IPS-NIHi7 (cell line): ENCODE data around the gene MGAT4B.

Experiments used
- DNase-seq: peaks from one replicate; pipeline ENCODE4 v3.0.0; 2012; ENCODE audit warnings: mixed read lengths; ENCODE audit errors: extremely low spot score

MGAT4B gene

GRCh38 chr5:179825655-179826182 is 19.1 kb upstream of the MGAT4B start:
- no peak for DNase-seq

- DNase-seq: no peak
Measured at GRCh38 chr5:179824745-179825112, 18.1 kb upstream of the MGAT4B start.

- no peak for DNase-seq
Measured at GRCh38 chr5:179823937-179824744, 17.5 kb upstream of the MGAT4B start.

- DNase-seq: no peak
Measured at GRCh38 chr5:179822444-179822990, 15.9 kb upstream of the MGAT4B start.

- no peak for DNase-seq
Measured at GRCh38 chr5:179822059-179822432, 15.4 kb upstream of the MGAT4B start.

DNA sequence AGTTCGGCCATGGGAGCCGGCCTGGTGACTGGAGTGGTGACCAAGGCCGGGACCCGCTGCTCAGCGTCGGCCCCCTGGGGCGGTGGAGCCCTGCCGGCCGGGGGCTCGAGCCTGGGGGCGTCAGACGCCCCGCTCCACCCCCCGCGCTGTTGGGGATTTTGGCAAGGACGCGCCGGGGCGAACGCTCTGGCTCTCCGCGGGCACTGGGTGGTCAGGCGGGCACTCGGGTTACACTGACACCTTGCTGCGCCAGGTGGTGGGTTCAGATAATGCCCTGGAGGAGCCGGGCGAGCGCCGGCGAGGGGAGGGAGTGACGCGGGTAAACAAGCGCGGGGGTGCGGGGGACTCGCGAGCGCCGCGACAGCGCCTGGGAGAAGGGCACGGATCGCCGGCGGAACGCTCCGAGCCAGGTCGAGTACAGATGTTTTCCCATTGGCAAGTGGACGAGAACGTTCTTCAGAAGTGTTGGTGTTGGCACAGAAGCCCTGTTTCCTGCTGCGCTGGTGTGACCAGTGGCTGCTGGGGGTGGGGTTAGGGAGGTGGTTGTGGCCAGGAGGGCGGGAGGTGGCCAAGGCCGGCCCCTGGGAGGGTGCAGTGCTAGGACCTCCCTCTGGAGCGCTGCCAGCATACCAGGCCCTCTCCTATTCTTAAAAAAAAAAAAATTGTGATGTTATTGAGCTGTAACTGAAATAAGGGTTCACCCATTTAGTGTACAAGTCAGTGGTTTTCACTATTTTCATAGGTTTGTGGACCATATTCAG is 14.8 kb upstream of the MGAT4B start:
- DNase-seq: peak; percentile 90

DNA sequence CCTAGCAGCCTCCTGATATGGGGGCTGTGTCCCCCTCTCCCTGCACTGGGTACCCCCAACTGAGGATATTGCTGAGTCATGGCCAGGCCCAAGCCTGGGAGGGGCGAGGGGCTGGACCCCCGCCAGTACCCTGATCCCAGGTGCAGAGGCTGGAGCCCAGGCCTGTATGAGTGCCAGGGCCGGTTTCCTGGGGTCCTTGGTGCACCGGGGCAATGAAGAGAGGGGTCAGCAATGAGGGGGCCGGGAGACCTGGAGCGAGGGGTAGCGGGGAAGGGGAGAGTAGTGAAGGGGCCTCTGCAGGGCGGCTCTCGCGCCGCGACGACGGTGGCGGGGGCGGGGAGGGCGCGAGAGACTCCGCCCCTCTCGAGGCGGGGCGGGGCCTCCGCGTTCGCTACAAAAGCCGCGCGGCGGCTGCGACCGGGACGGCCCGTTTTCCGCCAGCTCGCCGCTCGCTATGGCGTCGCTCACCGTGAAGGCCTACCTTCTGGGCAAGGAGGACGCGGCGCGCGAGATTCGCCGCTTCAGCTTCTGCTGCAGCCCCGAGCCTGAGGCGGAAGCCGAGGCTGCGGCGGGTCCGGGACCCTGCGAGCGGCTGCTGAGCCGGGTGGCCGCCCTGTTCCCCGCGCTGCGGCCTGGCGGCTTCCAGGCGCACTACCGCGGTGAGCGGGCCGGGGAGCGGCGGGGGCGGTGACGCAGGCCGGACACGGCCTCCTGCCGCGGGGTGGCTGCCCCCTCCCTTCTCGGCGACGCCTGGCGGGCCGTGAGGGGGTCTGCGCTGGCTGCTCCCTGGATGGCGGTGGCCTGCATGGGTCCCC is 14.0 kb upstream of the MGAT4B start, which contains the start of gene SQSTM1:
TSS of gene SQSTM1 (plus strand) at position 423 of the 815 bp plus-strand sequence. CDS start at position 455, 32 bp downstream.
- peak; percentile 84 for DNase-seq

- DNase-seq: no peak
Measured at GRCh38 chr5:179820127-179820482, 13.4 kb upstream of the MGAT4B start.

- peak; percentile 64 for DNase-seq
Measured at GRCh38 chr5:179819296-179820126, 12.8 kb upstream of the MGAT4B start.

- DNase-seq: peak; percentile 67
Measured at GRCh38 chr5:179818746-179819295, 12.2 kb upstream of the MGAT4B start.

GRCh38 chr5:179817890-179818745 is 11.5 kb upstream of the MGAT4B start:
- DNase-seq: no peak

DNA sequence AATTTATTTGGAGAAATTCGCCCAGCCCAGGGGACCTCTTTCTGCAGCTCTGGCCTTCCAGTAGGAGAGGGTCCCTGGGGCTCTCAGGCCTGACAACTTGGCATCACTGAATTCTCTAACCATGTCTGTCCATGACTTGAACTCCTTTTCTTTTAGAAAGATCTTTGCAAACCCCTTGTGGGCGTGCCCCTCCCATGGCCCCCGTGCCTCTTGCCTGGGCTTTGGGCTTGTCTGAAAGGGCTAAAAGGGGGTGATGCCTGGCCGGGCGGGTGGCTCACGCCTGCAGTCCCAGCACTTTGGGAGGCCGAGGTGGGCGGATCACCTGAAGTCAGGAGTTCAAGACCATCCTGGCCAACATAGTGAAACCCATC is 10.8 kb upstream of the MGAT4B start:
- DNase-seq: no peak

GRCh38 chr5:179816796-179817469 is 10.3 kb upstream of the MGAT4B start:
- no peak for DNase-seq

GRCh38 chr5:179816401-179816795 is 9.7 kb upstream of the MGAT4B start:
- no peak for DNase-seq

DNA sequence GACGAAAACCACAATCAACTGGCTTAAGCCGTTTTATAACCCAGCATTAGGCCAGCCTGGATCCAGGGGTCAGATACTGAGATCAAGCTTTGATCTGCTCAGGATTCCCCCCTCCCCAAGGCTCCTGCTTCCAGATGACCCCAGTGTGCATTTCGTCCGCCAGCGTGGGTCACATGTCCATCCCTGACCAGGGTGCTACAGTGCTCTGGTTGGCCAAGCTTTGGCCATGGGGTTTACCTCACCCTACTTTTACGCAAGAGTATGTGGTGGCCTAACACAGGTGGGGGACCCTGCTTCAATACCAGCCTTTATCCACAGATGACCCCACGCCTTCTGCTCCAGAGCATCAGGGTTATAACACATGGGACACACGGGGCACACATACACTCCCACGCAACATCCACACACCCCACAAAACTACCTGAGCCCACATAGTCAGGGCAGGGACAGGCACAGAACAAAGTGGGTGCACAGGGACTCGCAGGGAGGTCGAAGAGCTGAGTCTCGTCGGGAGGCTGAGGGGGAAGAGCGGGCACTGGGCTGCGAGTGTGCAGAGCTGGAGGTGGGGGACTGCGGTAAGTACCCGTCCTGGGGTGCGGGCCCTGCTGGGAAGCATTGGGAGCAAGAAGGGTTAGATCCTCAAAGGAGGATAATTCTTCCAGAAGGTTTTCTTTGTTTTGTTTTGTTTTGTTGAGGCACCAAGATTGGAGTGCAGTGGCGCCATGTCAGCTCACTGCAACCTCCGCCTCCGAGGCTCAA is 9.0 kb upstream of the MGAT4B start:
- no peak for DNase-seq

GRCh38 chr5:179814090-179814489 is 7.4 kb upstream of the MGAT4B start:
- DNase-seq: no peak

GRCh38 chr5:179812997-179813607 is 6.4 kb upstream of the MGAT4B start:
- DNase-seq: no peak
